Trophoblast cell (in vitro differentiated cells and primary cell): Measurements from ENCODE around the gene HOXA1.

ENCODE experiments used
- DNase-seq, 2 donors: peaks; one replicate each; pipeline ENCODE4 v3.0.0-alpha.2; 2016
- H2AFZ ChIP-seq: 2 replicates; pipeline ENCODE4 v1.6.1; 2013; ENCODE audit warnings: low read length, moderate library complexity, mild to moderate bottlenecking; ENCODE audit not compliant: insufficient read depth, poor library complexity
- H2AK5ac ChIP-seq: 2 replicates; pipeline ENCODE4 v1.6.1; 2013; ENCODE audit warnings: mild to moderate bottlenecking, low read length
- H2BK120ac ChIP-seq: 2 replicates; pipeline ENCODE4 v1.6.1; 2013; ENCODE audit warnings: low read length, mild to moderate bottlenecking, moderate library complexity; ENCODE audit not compliant: insufficient read depth, poor library complexity
- H2BK12ac ChIP-seq: 2 replicates; pipeline ENCODE4 v1.6.1; 2013; ENCODE audit warnings: mild to moderate bottlenecking, low read length, moderate library complexity
- H2BK5ac ChIP-seq: 2 replicates; pipeline ENCODE4 v1.6.1; 2013; ENCODE audit warnings: low read length, low read depth, moderate library complexity, mild to moderate bottlenecking; ENCODE audit not compliant: poor library complexity
- H3K14ac ChIP-seq: 2 replicates; pipeline ENCODE4 v1.6.1; 2013; ENCODE audit warnings: mild to moderate bottlenecking, low read length
- H3K18ac ChIP-seq: 2 replicates; pipeline ENCODE4 v1.6.1; 2013; ENCODE audit warnings: mild to moderate bottlenecking, low read length
- H3K23ac ChIP-seq: 2 replicates; pipeline ENCODE4 v1.6.1; 2013; ENCODE audit warnings: low read length
- H3K27ac ChIP-seq: 2 replicates; pipeline ENCODE4 v1.5.1; 2013; ENCODE audit warnings: low read depth, mild to moderate bottlenecking, inconsistent platforms, low read length, moderate library complexity
- H3K27me3 ChIP-seq: 2 replicates; pipeline ENCODE4 v1.6.1; 2013; ENCODE audit warnings: inconsistent platforms, mild to moderate bottlenecking, low read length, moderate library complexity; ENCODE audit not compliant: insufficient read depth
- H3K36me3 ChIP-seq, 2 experiments: 1 replicate in 1 of 2; 2 replicates in 1 of 2; pipeline ENCODE4 v1.6.1; 2013; ENCODE audit warnings: low read length in 2 of 2, mild to moderate bottlenecking in 2 of 2, moderate library complexity in 1 of 2; ENCODE audit not compliant: insufficient read depth in 2 of 2, control insufficient read depth in 1 of 2
- H3K4ac ChIP-seq: 2 replicates; pipeline ENCODE4 v1.6.1; 2013; ENCODE audit warnings: low read depth, mild to moderate bottlenecking, low read length, moderate library complexity
- H3K4me1 ChIP-seq, 2 experiments: 1 replicate in 1 of 2; 2 replicates in 1 of 2; pipeline ENCODE4 v1.6.1; 2013; ENCODE audit warnings: low read length in 2 of 2, mild to moderate bottlenecking in 2 of 2, moderate library complexity in 1 of 2; ENCODE audit not compliant: insufficient read depth in 2 of 2, control insufficient read depth in 1 of 2
- H3K4me2 ChIP-seq: 2 replicates; pipeline ENCODE4 v1.6.1; 2013; ENCODE audit warnings: inconsistent platforms, mild to moderate bottlenecking, low read length, moderate library complexity
- H3K4me3 ChIP-seq: 2 replicates; pipeline ENCODE4 v1.5.1; 2013; ENCODE audit warnings: mild to moderate bottlenecking, low read depth, low read length, inconsistent platforms
- H3K79me1 ChIP-seq: one replicate; pipeline ENCODE4 v1.6.1; 2013; ENCODE audit warnings: low read length
- H3K79me2 ChIP-seq: 2 replicates; pipeline ENCODE4 v1.6.1; 2013; ENCODE audit warnings: low read length, mild to moderate bottlenecking; ENCODE audit not compliant: control insufficient read depth, insufficient read depth, poor library complexity
- H3K9ac ChIP-seq: 2 replicates; pipeline ENCODE4 v1.6.1; 2013; ENCODE audit warnings: mild to moderate bottlenecking, low read length
- H3K9me3 ChIP-seq: 2 replicates; pipeline ENCODE4 v1.6.1; 2013; ENCODE audit warnings: low read depth, mild to moderate bottlenecking, control low read depth, inconsistent platforms, low read length; ENCODE audit not compliant: insufficient read depth
- H4K12ac ChIP-seq: 2 replicates; pipeline ENCODE4 v1.6.1; 2013; ENCODE audit warnings: low read depth, mild to moderate bottlenecking, low read length, moderate library complexity
- H4K8ac ChIP-seq: 2 replicates; pipeline ENCODE4 v1.6.1; 2013; ENCODE audit warnings: low read depth, mild to moderate bottlenecking, low read length, moderate library complexity
- H4K91ac ChIP-seq: one replicate; pipeline ENCODE4 v1.6.1; 2013; ENCODE audit warnings: low read depth, mild to moderate bottlenecking, low read length, moderate library complexity
- WGBS: extraction: QIAGEN DNeasy Blood & Tissue Kit; methylation state at CpG from one replicate; pipeline ENCODE4 v1.1.7; 2013; ENCODE audit warnings: missing lambda C conversion rate; ENCODE audit not compliant: insufficient read length, insufficient coverage; ENCODE audit errors: extremely low coverage; 5-methylcytosine and 5-hydroxymethylcytosine counted together

HOXA1 gene

GRCh38 chr7:27095050-27095896, 527 bp downstream of the HOXA1 start:
- no peak overlapping the region for H3K18ac ChIP-seq
- H3K9me3 ChIP-seq = peaks cover 13% of the 10 kb centered on the region
- H2BK5ac ChIP-seq = no peak overlapping the region
- no peak overlapping the region for H4K12ac ChIP-seq
- no peak overlapping the region for H3K14ac ChIP-seq
- H3K27me3 ChIP-seq = peaks cover 78% of the 10 kb centered on the region
- no peak overlapping the region for H3K4ac ChIP-seq
- no peaks in the 10 kb centered on the region for H3K79me2 ChIP-seq
- H2BK120ac ChIP-seq = no peak overlapping the region
- H3K4me1 ChIP-seq = peaks cover 11% of the 10 kb centered on the region in 2 experiments
- no peaks in the 10 kb centered on the region for H3K36me3 ChIP-seq
- no peak overlapping the region for H4K8ac ChIP-seq
- no peak overlapping the region for H3K9ac ChIP-seq
- no peaks in the 10 kb centered on the region for H3K79me1 ChIP-seq
- H3K23ac ChIP-seq = no peak overlapping the region
- H2AK5ac ChIP-seq = no peak overlapping the region
- H2BK12ac ChIP-seq = no peak overlapping the region
- no peak overlapping the region for H4K91ac ChIP-seq
- no CpG with 5 or more reads among the region's 33 CpGs for WGBS
- no peak overlapping the region for H2AFZ ChIP-seq
- H3K4me2 ChIP-seq = peak overlapping the region; percentile 72
- DNase-seq = no peak
- no peak overlapping the region for H3K27ac ChIP-seq
- peak overlapping the region; percentile 8 for H3K4me3 ChIP-seq

GRCh38 chr7:27094304-27095049, 1.3 kb downstream of the HOXA1 start:
- H2AFZ ChIP-seq = no peak overlapping the region
- H2AK5ac ChIP-seq = no peak overlapping the region
- H4K91ac ChIP-seq = no peak overlapping the region
- H3K79me1 ChIP-seq = no peaks in the 10 kb centered on the region
- no peak overlapping the region for H3K14ac ChIP-seq
- no peak overlapping the region for H4K12ac ChIP-seq
- H3K4me1 ChIP-seq = peaks cover 11% of the 10 kb centered on the region in 2 experiments
- no peak overlapping the region for H2BK5ac ChIP-seq
- no peak overlapping the region for H3K27ac ChIP-seq
- no peak overlapping the region for H3K4me3 ChIP-seq
- H3K79me2 ChIP-seq = no peaks in the 10 kb centered on the region
- H3K4me2 ChIP-seq = no peak overlapping the region
- DNase-seq = no peak
- H2BK120ac ChIP-seq = no peak overlapping the region
- no peak overlapping the region for H2BK12ac ChIP-seq
- H4K8ac ChIP-seq = no peak overlapping the region
- no peak overlapping the region for H3K9ac ChIP-seq
- no peaks in the 10 kb centered on the region for H3K36me3 ChIP-seq
- H3K9me3 ChIP-seq = peaks cover 13% of the 10 kb centered on the region
- WGBS = no CpG with 5 or more reads among the region's 29 CpGs
- no peak overlapping the region for H3K18ac ChIP-seq
- H3K23ac ChIP-seq = no peak overlapping the region
- H3K4ac ChIP-seq = no peak overlapping the region
- peaks cover 80% of the 10 kb centered on the region for H3K27me3 ChIP-seq

- H3K4me2 ChIP-seq = no peak overlapping the region
- H4K91ac ChIP-seq = no peak overlapping the region
- no peak overlapping the region for H3K4ac ChIP-seq
- H4K12ac ChIP-seq = no peak overlapping the region
- no peaks in the 10 kb centered on the region for H3K79me1 ChIP-seq
- no peak overlapping the region for H3K23ac ChIP-seq
- H3K4me1 ChIP-seq = peaks cover 10 to 11% of the 10 kb centered on the region in 2 experiments
- H3K9me3 ChIP-seq = peaks cover 14% of the 10 kb centered on the region
- H3K4me3 ChIP-seq = no peak overlapping the region
- no CpG with 5 or more reads among the region's 6 CpGs for WGBS
- H3K79me2 ChIP-seq = no peaks in the 10 kb centered on the region
- no peaks in the 10 kb centered on the region for H3K36me3 ChIP-seq
- no peak overlapping the region for H3K18ac ChIP-seq
- H2BK5ac ChIP-seq = no peak overlapping the region
- no peak overlapping the region for H3K9ac ChIP-seq
- peaks cover 78% of the 10 kb centered on the region for H3K27me3 ChIP-seq
- H2BK12ac ChIP-seq = no peak overlapping the region
- H3K14ac ChIP-seq = no peak overlapping the region
- H3K27ac ChIP-seq = no peak overlapping the region
- no peak overlapping the region for H2AFZ ChIP-seq
- DNase-seq = no peak
- no peak overlapping the region for H2BK120ac ChIP-seq
- no peak overlapping the region for H4K8ac ChIP-seq
- no peak overlapping the region for H2AK5ac ChIP-seq
These were observed 2.5 kb downstream of the HOXA1 start for GRCh38 chr7:27093184-27093895.

- no peak overlapping the region for H3K23ac ChIP-seq
- no peak overlapping the region for H3K14ac ChIP-seq
- no peak overlapping the region for H3K4ac ChIP-seq
- no peak overlapping the region for H3K4me3 ChIP-seq
- H4K91ac ChIP-seq = no peak overlapping the region
- no peak overlapping the region for H3K27ac ChIP-seq
- H2BK120ac ChIP-seq = no peak overlapping the region
- no peaks in the 10 kb centered on the region for H3K36me3 ChIP-seq
- no peak overlapping the region for H2AK5ac ChIP-seq
- WGBS = no CpG with 5 or more reads among the region's 1 CpG
- H2BK12ac ChIP-seq = no peak overlapping the region
- H3K9ac ChIP-seq = no peak overlapping the region
- no peak overlapping the region for H4K12ac ChIP-seq
- H3K79me2 ChIP-seq = no peaks in the 10 kb centered on the region
- H3K9me3 ChIP-seq = peaks cover 17% of the 10 kb centered on the region
- no peak for DNase-seq
- H3K18ac ChIP-seq = no peak overlapping the region
- no peak overlapping the region for H3K4me2 ChIP-seq
- H3K4me1 ChIP-seq = peaks cover 5 to 11% of the 10 kb centered on the region in 2 experiments
- H3K79me1 ChIP-seq = no peaks in the 10 kb centered on the region
- no peak overlapping the region for H2BK5ac ChIP-seq
- no peak overlapping the region for H2AFZ ChIP-seq
- H3K27me3 ChIP-seq = peaks cover 78% of the 10 kb centered on the region
- H4K8ac ChIP-seq = no peak overlapping the region
These were observed 3.0 kb downstream of the HOXA1 start for GRCh38 chr7:27092819-27093110.
